Neural cell (in vitro differentiated cells): ENCODE results near the gene GSTA5.
"Not testable (repeated sequence)": the region's sequence is repeated elsewhere in the genome, so short reads cannot be mapped to it uniquely, and the experiment has no call there.

Experiments
- CTCF ChIP-seq: fragments of 450-650 bp; IDR thresholded peaks from 2 replicates; pipeline ENCODE4 v1.5.1; 2014; ENCODE audit warnings: antibody characterized with exemption, mild to moderate bottlenecking, moderate library complexity; ENCODE audit not compliant: poor library complexity, severe bottlenecking
- EP300 ChIP-seq: fragments of 450-650 bp; conservative IDR thresholded peaks from 2 replicates; pipeline ENCODE4 v1.6.1; 2014; ENCODE audit warnings: antibody characterized with exemption, mild to moderate bottlenecking, moderate library complexity; ENCODE audit not compliant: poor library complexity, severe bottlenecking
- EZH2 ChIP-seq: fragments of 200-600, 300-800 bp; shearing (Covaris generic), sonication (generic); IDR thresholded peaks from 2 replicates; pipeline ENCODE4 v1.6.1; 2014; ENCODE audit warnings: antibody characterized with exemption, low read length, borderline replicate concordance, mild to moderate bottlenecking; ENCODE audit not compliant: insufficient read depth, poor library complexity, severe bottlenecking
- MXI1 ChIP-seq: fragments of 450-650 bp; conservative IDR thresholded peaks from 2 replicates; pipeline ENCODE4 v1.6.1; 2014; ENCODE audit warnings: antibody characterized with exemption, mild to moderate bottlenecking; ENCODE audit not compliant: poor library complexity, severe bottlenecking
- POLR2AphosphoS5 ChIP-seq: IDR thresholded peaks from 2 replicates; pipeline ENCODE4 v1.6.1; 2012
- RAD21 ChIP-seq: fragments of 450-650 bp; conservative IDR thresholded peaks from 2 replicates; pipeline ENCODE4 v1.6.1; 2014; ENCODE audit warnings: antibody characterized with exemption, mild to moderate bottlenecking, moderate library complexity
- REST ChIP-seq: IDR thresholded peaks from 2 replicates; pipeline ENCODE4 v1.6.1; 2012; ENCODE audit warnings: borderline replicate concordance
- SMC3 ChIP-seq: fragments of 450-650 bp; conservative IDR thresholded peaks from 2 replicates; pipeline ENCODE4 v1.6.1; 2014; ENCODE audit warnings: antibody characterized with exemption, mild to moderate bottlenecking, moderate library complexity; ENCODE audit not compliant: poor library complexity
- TAF1 ChIP-seq: IDR thresholded peaks from 2 replicates; pipeline ENCODE4 v1.6.1; 2012; ENCODE audit warnings: low read depth

DNA sequence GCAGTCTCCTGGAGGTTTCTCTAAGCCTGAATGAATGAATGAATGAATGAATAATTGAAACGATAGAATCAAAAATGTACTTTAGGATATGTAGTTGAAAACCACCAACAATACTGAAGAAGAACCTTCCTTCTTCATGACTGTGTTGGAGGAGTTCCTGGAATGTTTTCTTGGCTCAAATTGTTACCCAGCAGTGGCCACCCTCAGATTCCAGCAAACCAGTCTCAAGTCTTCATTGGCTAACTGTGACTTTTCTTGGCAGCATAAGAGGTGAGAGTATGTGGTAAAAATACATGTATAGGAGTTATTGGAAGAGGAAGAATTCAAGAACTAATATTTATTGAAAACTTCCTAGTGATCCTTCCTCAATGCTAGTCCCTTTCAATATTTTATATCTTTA is 41.3 kb downstream of the GSTA5 start:
- TF ChIP-seq CTCF, POLR2AphosphoS5, EZH2, EP300, SMC3, REST, RAD21, TAF1, MXI1: not testable (repeated sequence)
